ENCODE measurements around the gene FOSL1. TPM values are rescaled to one million over a fixed set of nuclear protein-coding genes. Genes with fewer than 3 reads are reported as not detected.
A peak's percentile ranks its signal among the peaks of the same experiment; 100 is the strongest.

FOSL1 gene
- total and polyA plus RNA-seq, 2 of the 13 experiments (the other 11 are each of a cell fraction or from before 2014, with no cell fraction given) = 4.0 to 4.1 TPM

- no peak for TF ChIP-seq SP4 (CRISPR knock-in tag; IDR thresholded peaks at IDR 0.05)
- TF ChIP-seq ZNF329 (CRISPR knock-in tag; IDR thresholded peaks at IDR 0.05; ENCODE audit: low read depth) = no peak
- TF ChIP-seq POLR2AphosphoS5 (IDR thresholded peaks at IDR 0.05; ENCODE audit: low read depth, low read length) = no peak
- TF ChIP-seq HMGXB4 (CRISPR knock-in tag; IDR thresholded peaks at IDR 0.05; ENCODE audit: borderline replicate concordance in 1 of 2, low read depth in 1 of 2) = no peak
- TF ChIP-seq ZMYM4 (CRISPR knock-in tag; IDR thresholded peaks at IDR 0.05) = no peak
- TF ChIP-seq TOE1 (CRISPR knock-in tag; IDR thresholded peaks at IDR 0.05) = no peak
- TF ChIP-seq XBP1 (CRISPR knock-in tag; IDR thresholded peaks at IDR 0.05) = no peak
- TF ChIP-seq ZNF501 (CRISPR knock-in tag; IDR thresholded peaks at IDR 0.05) = no peak
- TF ChIP-seq HDAC1 (CRISPR knock-in tag; IDR thresholded peaks at IDR 0.05) = no peak
- TF ChIP-seq ZFP82 (CRISPR knock-in tag; IDR thresholded peaks at IDR 0.05; ENCODE audit: borderline replicate concordance) = no peak
- no peak for TF ChIP-seq ZNF101 (CRISPR knock-in tag; IDR thresholded peaks at IDR 0.05; ENCODE audit: borderline replicate concordance, low read depth)
- TF ChIP-seq ZNF496 (CRISPR knock-in tag; IDR thresholded peaks at IDR 0.05; ENCODE audit: insufficient replicate concordance) = no peak
- no peak for TF ChIP-seq GLMP (CRISPR knock-in tag; IDR thresholded peaks at IDR 0.05; ENCODE audit: borderline replicate concordance)
- Histone ChIP-seq H3K36me3 (replicated peaks in 1 of 2; ENCODE audit: control insufficient read depth in 1 of 2, insufficient read depth in 2 of 2, low read length in 2 of 2) (no peaks in the 10 kb centered on the region), H2AFZ (ENCODE audit: low read length) (no peak overlapping the region), H3K4me3 (replicated peaks in 1 of 3; ENCODE audit: insufficient read depth in 1 of 3, low read depth in 2 of 3, low read length in 3 of 3) (no peak overlapping the region), H3K4me2 (ENCODE audit: low read depth, low read length) (peak overlapping the region; percentile 52), H3K79me2 (ENCODE audit: insufficient read depth, low read length) (no peaks in the 10 kb centered on the region), H3K4me1 (ENCODE audit: insufficient read depth, low read length) (peaks cover 39% of the 10 kb centered on the region), H3K9me3 (ENCODE audit: low read length) (no peaks in the 10 kb centered on the region), H3K27ac (ENCODE audit: extremely low read length, insufficient read depth, low read length) (peak overlapping the region; percentile 67), H4K20me1 (ENCODE audit: insufficient read depth, low read length) (no peaks in the 10 kb centered on the region), H3K9ac (ENCODE audit: insufficient read depth, low read depth, low read length) (no peak overlapping the region), H3K27me3 (ENCODE audit: control insufficient read depth in 1 of 2, insufficient read depth in 2 of 2, low read length in 2 of 2) (no peaks in the 10 kb centered on the region)
- intact Hi-C loops (cut with micrococcal nuclease; ENCODE audit: unreplicated experiment) (no loop called here), in situ Hi-C loops (cut with HindIII; ENCODE audit: extremely low pct_ligation_motif_present, low pct_unique_long_range_greater_than_20kb) (no loop called here)
- WGBS (ENCODE audit: low lambda C conversion rate) = 23% methylated on average over 3 of the region's 3 CpGs
- no TSS peak for BruUV-seq (replicated peaks)
- ChIA-PET CTCF (ENCODE audit: low intra/inter-chr PET ratio, low total read pairs) (interaction anchor here (0.9 kb wide), 1 partner anchor 25 kb away, joined by 4 read pairs; no protein-coding TSS in a partner anchor), POLR2A (interaction anchor here (0.7 to 1.9 kb wide), 6 partner anchors 15 to 181 kb away, joined by 3 to 4 read pairs (median 4); partner anchors contain the start of genes CCDC85B, MUS81 and RELA)
- DNase-seq (ENCODE audit: low spot score) (no peak), ATAC-seq (peak; percentile 29), FAIRE-seq (peak; percentile 43)
Observed at GRCh38 chr11:65843811-65844210, 56.4 kb downstream of the FOSL1 start.
